IMR-90 (cell line): ENCODE measurements around the gene FAM20B. TPM values are rescaled to one million over a fixed set of nuclear protein-coding genes. Genes with fewer than 3 reads are reported as not detected.

Experiments used
- ATAC-seq: fragments of 200-7000 bp; cut with Tn5 transposase; 2 replicates; pipeline ENCODE4 v1.9.1; 2020; ENCODE audit warnings: low read depth, mild to moderate bottlenecking, moderate library complexity
- BruUV-seq: library from RNA; stranded (reverse); fragments of 400-500 nt; replicated peaks from 2 replicates; lab custom pipeline; 2021; lab: Mats Ljungman, UMichigan
- CTCF ChIA-PET: fragments of 300-600 bp; formaldehyde crosslinking; extraction: SDS; loops from one replicate; lab custom pipeline; 2021; ENCODE audit warnings: antibody characterized with exemption; lab: Yijun Ruan, JAX
- POLR2A ChIA-PET: fragments of 300-600 bp; sonication (Branson Sonifier 250); formaldehyde crosslinking; loops from one replicate; lab custom pipeline; 2022; ENCODE audit warnings: antibody characterized with exemption; ENCODE audit not compliant: unreplicated experiment; lab: Charles Lee
- DNase-seq: peaks from one replicate; pipeline ENCODE4 v3.0.0; 2013
- H2AFZ ChIP-seq: replicated peaks from 2 replicates; pipeline ENCODE3; 2013; ENCODE audit warnings: low read length, mild to moderate bottlenecking; ENCODE audit not compliant: poor library complexity
- H2AK5ac ChIP-seq: 2 replicates; pipeline ENCODE4 v1.6.1; 2013; ENCODE audit warnings: low read depth, low read length, inconsistent platforms
- H2AK9ac ChIP-seq: replicated peaks from 2 replicates; pipeline ENCODE3; 2013; ENCODE audit warnings: mild to moderate bottlenecking, low read depth, low read length, moderate library complexity; ENCODE audit not compliant: poor library complexity
- H2BK120ac ChIP-seq: 2 replicates; pipeline ENCODE4 v1.6.1; 2013; ENCODE audit warnings: low read depth, low read length, inconsistent platforms
- H2BK15ac ChIP-seq: 3 replicates; pipeline ENCODE4 v1.6.1; 2013; ENCODE audit warnings: low read depth, low read length, inconsistent platforms
- H2BK20ac ChIP-seq: 2 replicates; pipeline ENCODE4 v1.6.1; 2013; ENCODE audit warnings: low read depth, mild to moderate bottlenecking, inconsistent platforms, low read length, moderate library complexity
- H2BK5ac ChIP-seq: 2 replicates; pipeline ENCODE4 v1.6.1; 2013; ENCODE audit warnings: mild to moderate bottlenecking, low read depth, low read length, inconsistent platforms; ENCODE audit not compliant: poor library complexity, severe bottlenecking
- H3K14ac ChIP-seq: replicated peaks from 2 replicates; pipeline ENCODE4 v1.6.1; 2013; ENCODE audit warnings: low read depth, low read length, inconsistent platforms
- H3K18ac ChIP-seq: 2 replicates; pipeline ENCODE4 v1.6.1; 2013; ENCODE audit warnings: low read depth, low read length, control low read depth
- H3K23ac ChIP-seq: 2 replicates; pipeline ENCODE4 v1.6.1; 2013; ENCODE audit warnings: low read depth, low read length, inconsistent platforms
- H3K27ac ChIP-seq: 2 replicates; pipeline ENCODE4 v1.5.1; 2013; ENCODE audit warnings: mild to moderate bottlenecking, control low read depth, low read length; ENCODE audit not compliant: insufficient read depth
- H3K27me3 ChIP-seq: 2 replicates; pipeline ENCODE4 v1.6.1; 2013; ENCODE audit warnings: low read length; ENCODE audit not compliant: control insufficient read depth, insufficient read depth
- H3K36me3 ChIP-seq: 2 replicates; pipeline ENCODE4 v1.6.1; 2013; ENCODE audit warnings: low read length, mixed read lengths; ENCODE audit not compliant: control insufficient read depth, insufficient read depth
- H3K4ac ChIP-seq: 2 replicates; pipeline ENCODE4 v1.6.1; 2013; ENCODE audit warnings: low read depth, low read length, inconsistent platforms
- H3K4me1 ChIP-seq: 2 replicates; pipeline ENCODE4 v1.6.1; 2013; ENCODE audit warnings: low read length, mixed read lengths; ENCODE audit not compliant: control insufficient read depth, insufficient read depth
- H3K4me2 ChIP-seq: 2 replicates; pipeline ENCODE4 v1.6.1; 2013; ENCODE audit warnings: low read depth, mild to moderate bottlenecking, control low read depth, low read length, moderate library complexity
- H3K4me3 ChIP-seq: 2 replicates; pipeline ENCODE4 v1.5.1; 2013; ENCODE audit warnings: low read depth, mild to moderate bottlenecking, control low read depth, low read length, moderate library complexity; ENCODE audit not compliant: insufficient read depth
- H3K56ac ChIP-seq: 2 replicates; pipeline ENCODE4 v1.6.1; 2013; ENCODE audit warnings: low read length, inconsistent platforms; ENCODE audit not compliant: insufficient read depth; ENCODE audit errors: extremely low read depth
- H3K79me1 ChIP-seq, 2 experiments: 2 replicates each; pipeline ENCODE4 v1.6.1; 2013; ENCODE audit warnings: low read length in 2 of 2, inconsistent platforms in 1 of 2, low read depth in 1 of 2
- H3K9ac ChIP-seq: 2 replicates; pipeline ENCODE4 v1.6.1; 2013; ENCODE audit warnings: low read depth, low read length, control low read depth
- H3K9me1 ChIP-seq: 2 replicates; pipeline ENCODE4 v1.6.1; 2013; ENCODE audit warnings: low read length, inconsistent platforms; ENCODE audit not compliant: insufficient read depth
- H3K9me3 ChIP-seq: 2 replicates; pipeline ENCODE4 v1.6.1; 2013; ENCODE audit warnings: low read length; ENCODE audit not compliant: control insufficient read depth, insufficient read depth
- H4K20me1 ChIP-seq: 2 replicates; pipeline ENCODE4 v1.6.1; 2013; ENCODE audit warnings: low read length, inconsistent platforms; ENCODE audit not compliant: insufficient read depth
- H4K5ac ChIP-seq: 2 replicates; pipeline ENCODE4 v1.6.1; 2013; ENCODE audit warnings: mild to moderate bottlenecking, low read depth, low read length, control low read depth
- H4K8ac ChIP-seq, 2 experiments: 2 replicates each; pipeline ENCODE4 v1.6.1; 2013; ENCODE audit warnings: low read depth in 2 of 2, low read length in 2 of 2, control low read depth in 1 of 2, inconsistent platforms in 1 of 2
- H4K91ac ChIP-seq: 2 replicates; pipeline ENCODE4 v1.6.1; 2013; ENCODE audit warnings: low read depth, low read length, inconsistent platforms; ENCODE audit not compliant: insufficient read depth
- BHLHE40 ChIP-seq: fragments of 150-350 bp; IDR thresholded peaks from 2 replicates; pipeline ENCODE4 v1.6.1; 2016; ENCODE audit warnings: mild to moderate bottlenecking, low read depth, low read length
- WGBS, 2 experiments: methylation state at CpG; one replicate each; pipeline versions ENCODE4 v1.1.5 to v1.1.7; 2013; ENCODE audit warnings: missing lambda C conversion rate in 2 of 2; ENCODE audit not compliant: insufficient read length in 1 of 2; ENCODE audit errors: extremely low coverage in 2 of 2; 5-methylcytosine and 5-hydroxymethylcytosine counted together
- dilution Hi-C: fragments of 300-500 bp; cut with HindIII; formaldehyde crosslinking; loops from one replicate; pipeline ENCODE4 v1.14.3; 2018; ENCODE audit warnings: low sequenced_read_pairs; ENCODE audit not compliant: unreplicated experiment
- in situ Hi-C: fragments of 300-500 bp; cut with MboI; formaldehyde crosslinking; loops from 3 replicates; pipeline ENCODE4 v1.14.3; 2019; ENCODE audit warnings: low sequenced_read_pairs, inconsistent platforms, mixed read lengths
- intact Hi-C: fragments of 100-400 bp; cut with micrococcal nuclease; formaldehyde crosslinking; loops from 2 replicates; pipeline ENCODE4 v1.10.0; 2022
- polyA plus RNA-seq, 3 experiments: library from polyadenylated mRNA; depleted of rRNA; stranded (reverse); fragments of >200 nt; gene quantifications; 2 replicates each; pipeline ENCODE4 v1.2.3, GENCODE V29; 2012; ENCODE audit warnings: low replicate concordance in 1 of 3
- total RNA-seq: library from RNA; depleted of rRNA; stranded (reverse); fragments of >200 nt; gene quantifications from 2 replicates; pipeline ENCODE4 v1.2.3, GENCODE V29; 2012

FAM20B gene
- total and polyA plus RNA-seq, 2 of the 4 experiments (the other 2 are of a cell fraction): 17.1 to 38.4 TPM

DNA sequence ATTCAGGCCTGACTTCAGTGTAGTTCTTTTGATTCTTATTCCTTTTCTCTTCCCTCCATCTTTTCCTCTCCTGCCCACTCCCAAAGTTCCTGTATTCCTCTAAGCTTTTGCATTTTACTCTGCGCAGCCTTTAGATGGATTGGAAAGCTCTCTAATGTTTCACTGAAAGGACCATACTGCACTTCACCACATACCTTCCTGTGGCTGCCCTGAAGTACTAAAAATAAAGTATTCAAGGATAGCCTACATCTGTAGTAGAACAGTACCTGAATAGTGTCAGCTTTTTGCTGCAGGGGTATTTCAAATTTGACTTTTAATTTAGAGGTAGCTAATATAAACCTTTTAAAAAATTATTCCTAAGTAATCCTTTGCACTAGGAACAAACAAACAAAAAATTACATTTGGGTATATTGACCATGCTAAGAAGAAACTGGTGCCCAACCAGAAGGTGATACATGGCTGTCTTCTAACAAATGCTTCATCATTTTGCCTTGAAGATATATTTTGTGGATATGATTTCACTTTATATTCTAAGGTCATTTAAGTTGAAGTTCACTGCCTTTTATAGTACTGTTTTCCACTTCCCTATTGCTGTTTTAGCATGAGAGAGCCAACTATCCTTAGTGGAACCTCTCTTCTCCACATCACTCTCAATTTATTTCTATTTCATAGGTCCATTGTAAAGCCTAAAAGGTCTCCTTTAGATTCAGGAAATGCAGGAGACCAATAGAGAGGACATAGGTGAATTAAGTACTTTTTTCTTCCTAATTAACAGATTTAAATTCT lies 22.8 kb downstream of the FAM20B start:
- no peak overlapping the region for H4K5ac ChIP-seq
- H3K23ac ChIP-seq: no peak overlapping the region
- WGBS, 2 experiments: no CpG with 5 or more reads among the region's 1 CpG
- BruUV-seq: no TSS peak
- CTCF ChIA-PET: no interaction called here
- no peak overlapping the region for H3K14ac ChIP-seq
- peaks cover 3% of the 10 kb centered on the region for H3K4me1 ChIP-seq
- dilution Hi-C loops (no loop called here), intact Hi-C loops (no loop called here), in situ Hi-C loops (no loop called here)
- DNase-seq (no peak), ATAC-seq (no peak)
- H2BK120ac ChIP-seq: no peak overlapping the region
- no peak overlapping the region for H3K18ac ChIP-seq
- no peak overlapping the region for H4K8ac ChIP-seq
- H2AFZ ChIP-seq: no peak overlapping the region
- H3K9me3 ChIP-seq: no peaks in the 10 kb centered on the region
- peaks cover 16 to 24% of the 10 kb centered on the region in 2 experiments for H3K79me1 ChIP-seq
- no peak overlapping the region for H3K4me2 ChIP-seq
- POLR2A ChIA-PET: no interaction called here
- H3K9ac ChIP-seq: no peak overlapping the region
- no peak overlapping the region for H3K56ac ChIP-seq
- H2BK5ac ChIP-seq: no peak overlapping the region
- H3K4ac ChIP-seq: no peak overlapping the region
- peaks cover 6% of the 10 kb centered on the region; the same call in 1 of the 2 replicates for H3K9me1 ChIP-seq
- H2BK15ac ChIP-seq: no peak overlapping the region
- H3K36me3 ChIP-seq: no peaks in the 10 kb centered on the region
- H2BK20ac ChIP-seq: no peak overlapping the region
- no peaks in the 10 kb centered on the region for H3K27me3 ChIP-seq
- H2AK5ac ChIP-seq: no peak overlapping the region
- TF ChIP-seq BHLHE40: no peak
- no peak overlapping the region for H3K4me3 ChIP-seq
- no peak overlapping the region for H4K91ac ChIP-seq
- no peak overlapping the region for H2AK9ac ChIP-seq
- no peaks in the 10 kb centered on the region for H4K20me1 ChIP-seq
- H3K27ac ChIP-seq: no peak overlapping the region
